Left ventricle myocardium inferior (tissue), 1 donor: ENCODE measurements around the gene SRPX. TPM values are rescaled to one million over a fixed set of nuclear protein-coding genes. Genes with fewer than 3 reads are reported as not detected.

Source experiments
- DNase-seq: peaks from one replicate; pipeline ENCODE4 v3.0.0-alpha.2; 2020
- H3K27ac ChIP-seq: fragments of 200-600 bp; replicated peaks from 2 replicates; pipeline ENCODE4 v1.8.0; 2021
- H3K27me3 ChIP-seq: fragments of 200-600 bp; 2 replicates; pipeline ENCODE4 v1.8.0; 2021; ENCODE audit warnings: low read depth
- H3K36me3 ChIP-seq: fragments of 200-600 bp; 2 replicates; pipeline ENCODE4 v1.8.0; 2021
- H3K4me1 ChIP-seq: fragments of 200-600 bp; 2 replicates; pipeline ENCODE4 v1.8.0; 2021
- H3K4me3 ChIP-seq: fragments of 200-600 bp; 2 replicates; pipeline ENCODE4 v1.8.0; 2021; ENCODE audit warnings: mild to moderate bottlenecking, moderate library complexity
- H3K9me3 ChIP-seq: fragments of 200-600 bp; replicated peaks from 2 replicates; pipeline ENCODE4 v1.8.0; 2021
- CTCF ChIP-seq: fragments of 200-600 bp; IDR thresholded peaks from 2 replicates; pipeline ENCODE4 v1.8.0; 2021; ENCODE audit warnings: antibody characterized with exemption, mild to moderate bottlenecking, borderline replicate concordance
- intact Hi-C: fragments of 100-400 bp; cut with micrococcal nuclease; formaldehyde crosslinking; loops from one replicate; pipeline ENCODE4 v1.11.0; 2022
- total RNA-seq: library from RNA; stranded (reverse); fragmentation: NEBNext Ultra II Directional; extraction: Animal tissue kit (Norgen Biotek cat#: 25700); gene quantifications from one replicate; pipeline ENCODE4 v1.2.1, GENCODE V29; 2021
- donor health status: DM: no; HTN: yes; CAD: no; lungs with severe emphysema.

Gene SRPX
- total RNA-seq, 1 donor from 2014 or later: 55.9 TPM

GRCh38 chrX:38109042-38109898 lies 111.4 kb downstream of the SRPX start:
- Histone ChIP-seq H3K4me3 (no peak overlapping the region), H3K36me3 (no peaks in the 10 kb centered on the region), H3K27me3 (no peaks in the 10 kb centered on the region), H3K27ac (no peak overlapping the region), H3K4me1 (no peaks in the 10 kb centered on the region), H3K9me3 (no peaks in the 10 kb centered on the region)
- DNase-seq: no peak
- TF ChIP-seq CTCF: no peak
- intact Hi-C loops: no loop called here

GRCh38 chrX:38108364-38108763 lies 112.3 kb downstream of the SRPX start:
- intact Hi-C loops: no loop called here
- no peak for TF ChIP-seq CTCF
- Histone ChIP-seq H3K4me3 (no peak overlapping the region), H3K27ac (no peak overlapping the region), H3K4me1 (no peaks in the 10 kb centered on the region), H3K9me3 (no peaks in the 10 kb centered on the region), H3K27me3 (no peaks in the 10 kb centered on the region), H3K36me3 (no peaks in the 10 kb centered on the region)
- no peak for DNase-seq

GRCh38 chrX:38106991-38107655 lies 113.5 kb downstream of the SRPX start:
- Histone ChIP-seq H3K36me3 (no peaks in the 10 kb centered on the region), H3K4me3 (no peak overlapping the region), H3K27ac (no peak overlapping the region), H3K4me1 (no peaks in the 10 kb centered on the region), H3K9me3 (no peaks in the 10 kb centered on the region), H3K27me3 (no peaks in the 10 kb centered on the region)
- TF ChIP-seq CTCF: no peak
- intact Hi-C loops: no loop called here
- DNase-seq: no peak

GRCh38 chrX:38105216-38105725 lies 115.4 kb downstream of the SRPX start:
- H3K4me3 ChIP-seq: no peak overlapping the region
- H3K27ac ChIP-seq: no peak overlapping the region
- DNase-seq: no peak
- TF ChIP-seq CTCF: no peak
- no peaks in the 10 kb centered on the region for H3K4me1 ChIP-seq
- no peaks in the 10 kb centered on the region for H3K27me3 ChIP-seq
- H3K9me3 ChIP-seq: peaks cover 4% of the 10 kb centered on the region
- intact Hi-C loops: no loop called here
- H3K36me3 ChIP-seq: no peaks in the 10 kb centered on the region

DNA sequence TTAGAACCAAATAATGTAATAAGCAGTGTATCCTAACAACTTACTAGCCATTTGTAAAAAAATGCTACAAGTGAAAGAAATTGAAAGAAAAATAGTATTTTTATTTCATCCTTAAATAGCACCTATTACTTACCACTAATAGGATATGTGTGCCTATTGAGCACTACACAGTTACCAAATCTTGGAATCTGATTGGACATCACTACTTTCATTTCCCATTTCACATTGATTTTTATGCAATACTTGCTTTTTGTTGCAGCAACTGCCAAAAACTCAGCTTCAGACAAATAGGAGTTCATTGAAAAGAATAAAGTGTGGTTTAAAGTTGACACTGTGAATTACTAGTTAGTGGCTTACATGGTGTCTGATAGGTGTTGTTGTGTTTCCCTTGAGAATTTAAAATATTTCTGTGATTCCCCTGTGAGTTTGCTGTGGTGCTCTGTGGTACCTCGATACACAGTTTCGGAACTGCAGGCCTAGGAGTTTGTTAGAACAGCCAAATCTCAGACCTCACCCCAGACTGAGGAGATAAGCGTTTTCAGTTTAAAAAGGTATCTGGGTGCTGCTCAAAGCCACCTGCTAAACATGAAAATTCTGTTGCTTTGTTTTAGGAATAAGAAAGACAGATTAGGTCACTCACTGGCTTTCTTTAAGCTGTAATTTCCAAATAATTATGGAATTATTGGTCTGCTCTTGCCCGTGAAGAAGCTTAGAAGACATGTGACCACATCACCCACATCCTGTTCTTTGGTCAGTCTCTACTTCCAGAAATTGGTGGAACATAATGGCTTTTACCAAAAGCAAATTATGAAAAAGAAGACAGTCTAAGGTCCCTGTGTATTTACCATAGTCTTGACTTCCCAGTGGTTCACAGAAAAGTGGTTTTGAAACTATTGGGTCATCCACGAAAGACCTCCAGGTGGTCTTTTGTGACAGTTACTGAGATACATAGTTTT lies 116.5 kb downstream of the SRPX start:
- Histone ChIP-seq H3K27me3 (no peaks in the 10 kb centered on the region), H3K27ac (no peak overlapping the region), H3K36me3 (no peaks in the 10 kb centered on the region), H3K4me3 (no peak overlapping the region), H3K4me1 (no peaks in the 10 kb centered on the region), H3K9me3 (peaks cover 15% of the 10 kb centered on the region)
- no peak for DNase-seq
- intact Hi-C loops: no loop called here
- TF ChIP-seq CTCF: no peak
